Right cardiac atrium (tissue), 5 donors: Measurements from ENCODE around the gene CKM. TPM values are rescaled to one million over a fixed set of nuclear protein-coding genes. Genes with fewer than 3 reads are reported as not detected.
"Not testable (repeated sequence)": the region's sequence is repeated elsewhere in the genome, so short reads cannot be mapped to it uniquely, and the experiment has no call there.

Experiments
- ATAC-seq, 2 donors: fragments of 200-7000 bp; cut with Tn5 transposase; one replicate each; pipeline versions ENCODE4 v1.8.0 to v1.9.1; 2020; ENCODE audit warnings: moderate library complexity in 2 of 2, mild to moderate bottlenecking in 1 of 2
- DNase-seq, 3 donors: peaks; one replicate each; pipeline ENCODE4 v3.0.0-alpha.2; 2020
- H3K27ac ChIP-seq: one replicate; pipeline ENCODE4 v1.5.1; 2013; ENCODE audit warnings: mild to moderate bottlenecking, low read length, control low read depth, moderate library complexity
- H3K27me3 ChIP-seq: one replicate; pipeline ENCODE4 v1.6.1; 2013; ENCODE audit not compliant: control insufficient read depth, insufficient read depth
- H3K4me1 ChIP-seq: one replicate; pipeline ENCODE4 v1.6.1; 2013; ENCODE audit warnings: low read length; ENCODE audit not compliant: control insufficient read depth, insufficient read depth
- H3K4me3 ChIP-seq: one replicate; pipeline ENCODE4 v1.5.1; 2013; ENCODE audit warnings: low read length, control low read depth
- H3K9me3 ChIP-seq: one replicate; pipeline ENCODE4 v1.6.1; 2013; ENCODE audit warnings: low read length; ENCODE audit not compliant: control insufficient read depth
- WGBS: extraction: QIAGEN DNeasy Blood & Tissue Kit; methylation state at CpG from one replicate; pipeline ENCODE4 v1.1.7; 2013; 5-methylcytosine and 5-hydroxymethylcytosine counted together
- intact Hi-C, 4 donors: fragments of 100-400 bp; cut with DNase I; formaldehyde crosslinking; loops; one replicate each; pipeline versions ENCODE4 v1.11.0 to v1.14.0; 2022 to 2023
- polyA plus RNA-seq: library from polyadenylated mRNA; stranded (reverse); fragments of 200-250 nt; gene quantifications from one replicate; pipeline ENCODE4 v1.2.3, GENCODE V29; 2013
- total RNA-seq, 4 donors: library from RNA; stranded (reverse); fragmentation: NEBNext Ultra II Directional; extraction: Animal tissue kit (Norgen Biotek cat#: 25700); gene quantifications; one replicate each; pipeline ENCODE4 v1.2.1, GENCODE V29; 2021
- donor health status: healthy with polysubstance abuse.
- donor health status: DM: no; HTN: yes; CAD: no.
- donor health status: DM: no; HTN: no; CAD: no.
- donor health status: DM: no; HTN: yes; CAD: no; lungs with severe emphysema.
- donor health status: DM: yes; HTN: yes; CAD: no.

CKM gene
- total and polyA plus RNA-seq, 5 donors: 2,910 to 5,160 (median 3,614) TPM

DNA sequence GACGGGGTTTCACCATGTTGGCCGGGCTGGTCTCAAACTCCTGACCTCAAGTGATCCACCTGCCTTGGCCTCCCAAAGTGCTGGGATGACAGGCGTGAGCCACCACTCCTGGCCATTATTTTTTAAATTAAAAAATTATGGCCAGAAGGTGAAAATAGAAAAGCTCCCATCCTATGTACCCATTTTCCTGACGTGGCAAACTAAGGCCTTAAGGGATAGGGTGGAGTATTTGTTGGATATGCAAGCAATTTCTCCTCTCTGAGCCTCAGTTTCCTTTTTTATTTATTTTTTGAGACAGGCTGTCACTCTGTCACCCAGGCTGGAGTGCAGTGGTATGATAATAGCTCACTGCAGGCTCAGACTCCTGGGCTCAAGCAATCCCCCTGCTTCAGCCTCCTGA lies 12.2 kb upstream of the CKM start:
- not testable (repeated sequence) for H3K27me3 ChIP-seq, H3K27ac ChIP-seq, ATAC-seq, H3K4me1 ChIP-seq, H3K4me3 ChIP-seq, H3K9me3 ChIP-seq, DNase-seq
- WGBS: 87% methylated on average over 4 of the region's 4 CpGs
- intact Hi-C loops: loop anchor here in 2 of 4 donors (5.0 kb wide), 2 partner anchors 83 to 133 kb away; partner anchors contain the start of gene MARK4 (in 1 of the 2)

DNA sequence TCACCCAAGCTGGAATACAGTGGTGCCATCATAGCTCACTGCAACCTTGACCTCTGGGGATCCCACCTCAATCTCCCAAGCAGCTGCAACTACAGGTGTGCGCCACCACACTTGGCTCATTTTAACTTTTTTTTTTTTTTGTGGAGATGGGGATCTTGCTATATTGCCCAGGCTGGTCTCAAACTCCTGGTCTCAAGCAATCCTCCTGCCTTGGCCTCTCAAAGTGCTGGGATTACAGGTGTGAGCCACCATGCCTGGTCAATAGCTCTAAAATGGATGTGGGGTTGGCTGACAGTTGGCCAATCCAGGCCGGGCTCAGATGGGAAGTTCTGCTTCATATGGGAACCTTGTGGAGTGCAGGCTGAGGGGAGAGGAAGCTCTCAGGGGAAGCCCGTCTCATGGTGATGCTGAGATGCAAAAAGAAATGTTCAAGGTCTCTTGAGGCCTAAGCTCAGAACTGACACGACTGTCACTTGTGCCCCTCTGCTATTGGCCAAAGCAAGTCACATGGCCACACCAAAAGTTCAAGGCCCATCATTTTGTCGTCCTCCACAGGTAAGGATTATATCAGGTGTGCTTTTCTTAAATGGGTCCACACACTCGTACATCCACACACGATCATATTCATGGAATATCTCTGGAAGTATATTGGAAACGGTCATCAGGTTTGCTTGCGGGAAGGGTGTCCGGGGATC lies 11.1 kb upstream of the CKM start:
- peak in 1 of 2 donors; percentile 10 for ATAC-seq
- 82% methylated on average over 10 of the region's 10 CpGs for WGBS
- Histone ChIP-seq H3K27me3 (no peaks in the 10 kb centered on the region), H3K9me3 (no peaks in the 10 kb centered on the region), H3K4me3 (no peak overlapping the region), H3K4me1 (no peaks in the 10 kb centered on the region), H3K27ac (no peak overlapping the region)
- intact Hi-C loops: no loop called here
- no peak for DNase-seq

DNA sequence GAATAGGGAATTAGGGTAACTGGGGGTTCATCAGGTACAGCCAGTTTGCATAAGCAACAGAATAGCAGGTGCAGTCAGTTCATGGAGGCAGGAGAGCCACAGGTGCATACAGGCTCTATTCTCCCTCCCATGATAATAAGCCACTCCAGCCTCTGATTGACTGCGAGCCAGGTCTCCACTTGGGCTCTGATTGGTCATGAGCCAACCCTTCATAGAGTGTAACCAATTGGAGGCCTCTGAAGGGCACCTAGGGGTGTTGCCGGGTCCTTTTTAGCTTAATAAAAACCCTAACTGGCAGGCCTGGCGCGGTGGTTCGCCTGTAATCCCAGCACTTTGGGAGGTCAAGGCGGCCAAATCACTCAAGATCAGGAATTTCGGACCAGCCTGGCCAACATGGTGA lies 8.7 kb upstream of the CKM start:
- intact Hi-C loops: no loop called here
- DNase-seq: no peak
- Histone ChIP-seq H3K9me3 (no peaks in the 10 kb centered on the region), H3K4me3 (no peak overlapping the region), H3K4me1 (peaks cover under 1% of the 10 kb centered on the region), H3K27ac (no peak overlapping the region), H3K27me3 (no peaks in the 10 kb centered on the region)
- ATAC-seq: no peak
- 85% methylated on average over 7 of the region's 7 CpGs for WGBS

DNA sequence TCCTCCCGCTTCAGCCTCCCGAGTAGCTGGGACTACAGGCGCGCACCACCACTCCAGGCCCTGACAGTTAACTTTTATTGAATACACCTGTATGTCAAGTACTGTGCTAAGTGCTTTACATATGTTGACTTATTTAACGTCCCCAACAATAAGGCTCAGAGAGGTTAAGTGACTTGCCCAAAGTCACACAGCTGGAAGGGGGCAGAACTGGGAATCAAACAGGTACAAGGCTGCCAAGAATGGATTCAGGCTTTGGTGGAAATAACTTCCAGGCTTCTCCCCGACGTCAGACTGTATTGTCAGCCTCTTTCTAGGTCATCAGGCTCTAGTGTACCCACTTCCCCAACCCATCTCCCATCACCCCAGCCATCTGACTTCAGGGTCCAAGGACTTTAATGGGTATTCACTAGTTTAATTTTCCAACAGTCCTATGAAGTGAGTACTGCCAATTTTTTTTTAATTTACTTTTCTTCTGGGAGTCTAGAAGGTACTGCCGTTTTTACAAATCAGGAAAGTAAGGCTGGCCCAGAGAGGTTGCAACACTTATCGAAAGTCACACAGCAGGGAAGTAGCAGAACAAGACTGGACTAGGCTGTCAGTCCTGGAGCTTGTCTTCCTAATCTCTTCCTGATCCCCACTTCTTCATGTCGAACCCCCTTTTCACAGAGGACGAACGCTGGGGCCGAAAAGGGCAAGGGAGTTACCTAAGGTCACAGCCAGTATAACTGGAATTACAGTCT lies 4.9 kb upstream of the CKM start:
- no peak for DNase-seq
- H3K27ac ChIP-seq: no peak overlapping the region
- H3K4me3 ChIP-seq: no peak overlapping the region
- no peaks in the 10 kb centered on the region for H3K9me3 ChIP-seq
- H3K4me1 ChIP-seq: peaks cover 3% of the 10 kb centered on the region
- intact Hi-C loops: no loop called here
- no peaks in the 10 kb centered on the region for H3K27me3 ChIP-seq
- ATAC-seq: no peak
- 77% methylated on average over 13 of the region's 13 CpGs for WGBS

DNA sequence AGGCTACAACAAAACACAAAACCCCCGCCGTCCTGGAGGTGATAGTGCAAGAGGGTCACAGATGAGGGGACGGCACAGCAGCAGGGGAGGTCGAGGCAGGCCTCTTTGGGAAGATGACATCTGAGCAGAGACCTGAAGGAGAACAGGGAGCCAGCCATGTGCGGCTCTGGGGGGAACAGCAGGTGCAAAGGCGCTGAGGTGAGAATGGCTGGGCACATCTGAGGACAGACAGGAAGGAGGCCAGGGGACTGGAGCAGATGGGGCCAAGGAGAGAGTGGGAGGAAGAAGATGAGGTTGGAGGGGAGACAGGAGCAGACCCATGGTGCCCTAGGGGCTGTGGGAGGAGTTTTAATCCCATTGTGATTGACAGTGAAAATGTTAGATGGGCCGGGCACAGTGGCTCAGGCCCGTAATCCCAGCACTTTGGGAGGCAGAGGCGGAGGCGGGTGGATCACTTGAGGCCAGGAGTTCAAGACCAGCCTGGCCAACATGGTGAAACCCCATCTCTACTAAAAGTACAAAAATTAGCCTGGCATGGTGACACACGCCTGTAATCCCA lies 1.8 kb upstream of the CKM start:
- intact Hi-C loops: no loop called here
- WGBS: 58% methylated on average over 11 of the region's 11 CpGs
- no peaks in the 10 kb centered on the region for H3K9me3 ChIP-seq
- ATAC-seq (no peak), DNase-seq (no peak)
- peaks cover 3% of the 10 kb centered on the region for H3K4me1 ChIP-seq
- no peaks in the 10 kb centered on the region for H3K27me3 ChIP-seq
- peak overlapping the region; percentile 44 for H3K4me3 ChIP-seq
- peak overlapping the region; percentile 72 for H3K27ac ChIP-seq

DNA sequence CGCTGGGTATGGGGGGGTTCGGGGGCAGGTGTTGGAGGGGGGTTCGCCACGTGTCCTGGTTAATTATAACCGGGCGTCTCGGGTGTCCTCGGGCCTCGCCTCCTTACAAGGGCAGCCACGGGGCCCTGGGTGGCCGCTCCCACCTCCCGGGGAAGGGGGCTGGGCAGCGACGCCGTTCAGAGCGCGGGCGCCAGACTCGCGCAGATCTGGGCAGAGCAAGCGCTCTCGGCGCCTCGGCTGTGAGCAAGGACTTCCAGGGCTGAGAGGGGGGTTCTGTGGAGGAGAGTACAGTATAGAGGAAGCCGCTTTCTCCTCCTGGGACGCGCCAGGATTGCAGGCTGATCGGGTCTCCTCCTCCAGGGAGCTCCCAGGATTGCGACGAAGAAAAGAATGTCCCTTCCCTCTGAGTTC lies 1.0 kb upstream of the CKM start:
- Histone ChIP-seq H3K9me3 (no peaks in the 10 kb centered on the region), H3K27me3 (no peaks in the 10 kb centered on the region), H3K4me3 (peak overlapping the region; percentile 44), H3K27ac (peak overlapping the region; percentile 72), H3K4me1 (peaks cover 3% of the 10 kb centered on the region)
- peak; percentile 74 to 75 for ATAC-seq
- intact Hi-C loops: no loop called here
- peak; percentile 70 to 92 (median 83) for DNase-seq
- 2% methylated on average over 30 of the region's 30 CpGs for WGBS

DNA sequence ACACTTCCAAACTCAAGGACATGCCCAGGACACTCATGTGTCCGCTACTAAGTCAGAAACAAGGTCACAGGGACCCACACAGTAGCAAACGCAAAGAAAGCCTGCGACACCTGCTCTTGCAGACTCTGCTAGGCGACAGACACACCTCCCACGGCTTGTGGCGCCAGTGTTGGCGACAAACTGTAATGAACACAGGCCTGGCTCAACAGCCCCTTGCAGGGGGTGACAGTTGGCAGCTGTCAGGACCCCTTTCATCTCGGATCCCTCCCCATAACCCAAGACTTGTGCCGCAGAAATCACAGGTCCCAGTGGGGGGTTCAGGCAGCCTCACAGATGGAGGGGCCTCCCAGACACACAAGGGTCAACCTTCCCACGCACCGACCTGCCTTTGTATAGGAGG lies 364 bp downstream of the CKM start:
- peaks cover 3% of the 10 kb centered on the region for H3K4me1 ChIP-seq
- DNase-seq: no peak
- H3K27ac ChIP-seq: peak overlapping the region; percentile 73
- WGBS: 39% methylated on average over 11 of the region's 11 CpGs
- H3K9me3 ChIP-seq: no peaks in the 10 kb centered on the region
- intact Hi-C loops: no loop called here
- no peak for ATAC-seq
- H3K27me3 ChIP-seq: no peaks in the 10 kb centered on the region
- H3K4me3 ChIP-seq: peak overlapping the region; percentile 50

DNA sequence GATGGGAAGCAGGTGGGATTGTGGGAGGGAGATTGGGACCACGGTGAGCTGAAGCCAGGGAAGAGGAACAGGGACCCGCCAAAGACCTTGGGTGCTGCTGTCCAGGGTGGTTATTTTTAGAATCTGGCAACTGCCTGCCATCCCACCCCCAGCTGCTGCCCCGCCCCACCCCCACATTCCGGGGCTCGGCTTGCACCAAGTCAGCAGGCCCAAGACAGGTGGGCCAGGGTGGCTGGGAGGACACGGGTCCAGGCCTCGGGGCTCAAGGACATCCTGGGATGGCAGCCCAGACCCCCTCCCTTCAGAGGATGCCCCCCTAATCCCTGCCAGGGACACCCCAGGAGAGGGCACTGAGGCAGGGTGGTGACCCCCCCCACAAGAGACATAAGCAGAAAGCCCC lies 827 bp downstream of the CKM start:
- DNase-seq (peak; percentile 20 to 81 (median 72)), ATAC-seq (peak; percentile 13 to 22)
- Histone ChIP-seq H3K27me3 (no peaks in the 10 kb centered on the region), H3K4me3 (peak overlapping the region; percentile 50), H3K27ac (peak overlapping the region; percentile 73), H3K9me3 (no peaks in the 10 kb centered on the region), H3K4me1 (peaks cover 3% of the 10 kb centered on the region)
- intact Hi-C loops: no loop called here
- 41% methylated on average over 7 of the region's 7 CpGs for WGBS

DNA sequence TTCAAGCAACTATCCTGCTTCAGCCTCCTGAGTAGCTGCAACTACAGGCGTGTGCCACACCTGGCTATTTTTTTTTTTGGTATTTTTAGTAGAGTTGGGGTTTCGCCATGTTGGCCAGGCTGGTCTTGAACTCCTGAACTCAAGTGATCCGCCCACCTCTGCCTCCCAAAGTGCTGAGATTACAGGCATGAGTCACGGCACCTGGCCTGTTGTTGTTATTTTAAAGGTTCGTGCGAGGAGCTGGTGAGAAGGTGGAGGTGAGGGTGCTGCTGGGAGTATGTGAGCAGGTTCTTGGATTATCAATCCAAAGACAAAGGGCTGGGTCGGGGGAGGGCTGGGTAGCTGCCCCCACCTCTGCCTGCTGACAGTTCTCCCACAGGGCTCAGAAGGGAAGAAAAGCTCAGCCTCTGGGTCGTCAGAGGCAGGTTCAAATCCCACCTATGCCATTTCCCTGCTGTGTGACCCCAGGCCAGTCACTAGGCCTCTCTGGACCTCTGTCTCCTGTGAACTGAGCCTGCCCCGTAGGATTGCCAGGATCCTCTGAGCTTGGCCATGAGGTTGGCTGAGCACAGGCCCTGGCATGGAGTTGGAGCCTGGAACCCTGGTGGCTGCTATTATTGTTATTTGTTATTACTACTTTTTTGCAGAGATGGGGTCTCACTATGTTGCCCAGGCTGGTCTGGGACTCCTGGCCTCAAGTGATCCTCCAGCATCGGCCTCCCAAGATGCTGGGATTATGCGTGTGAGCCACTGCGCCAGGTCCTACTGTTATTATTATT lies 1.5 kb downstream of the CKM start:
- peak overlapping the region; percentile 50 for H3K4me3 ChIP-seq
- DNase-seq: no peak
- peak overlapping the region; percentile 71 for H3K27ac ChIP-seq
- intact Hi-C loops: no loop called here
- 65% methylated on average over 12 of the region's 12 CpGs for WGBS
- H3K27me3 ChIP-seq: no peaks in the 10 kb centered on the region
- H3K9me3 ChIP-seq: no peaks in the 10 kb centered on the region
- peaks cover under 1% of the 10 kb centered on the region for H3K4me1 ChIP-seq
- ATAC-seq: no peak

DNA sequence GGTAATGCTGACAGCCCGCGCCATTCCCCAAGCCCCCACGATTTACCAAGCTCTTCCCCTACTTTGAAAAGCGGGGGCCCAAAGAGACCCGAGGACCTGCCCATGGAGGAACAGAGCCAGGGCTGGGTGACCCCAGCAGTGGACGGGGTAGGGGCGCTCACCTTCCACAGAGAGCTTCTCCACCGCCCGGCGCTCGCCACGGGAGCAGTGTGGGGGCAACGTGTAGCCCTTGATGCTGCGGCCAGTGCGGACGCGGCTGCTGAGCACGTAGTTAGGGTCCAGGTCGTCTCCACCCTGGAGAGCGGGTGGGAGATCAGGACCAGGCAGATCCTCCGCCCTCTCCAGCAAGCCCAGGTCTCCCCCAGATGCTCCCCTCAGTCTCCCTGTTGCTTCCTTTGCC lies 7.4 kb downstream of the CKM start:
- Histone ChIP-seq H3K27me3 (no peaks in the 10 kb centered on the region), H3K4me1 (no peaks in the 10 kb centered on the region), H3K4me3 (no peak overlapping the region), H3K9me3 (no peaks in the 10 kb centered on the region), H3K27ac (no peak overlapping the region)
- 68% methylated on average over 21 of the region's 21 CpGs for WGBS
- intact Hi-C loops: no loop called here
- peak in 2 of 3 donors; percentile 50 to 52 for DNase-seq
- ATAC-seq: no peak
